GM23248 (cell line): ENCODE data around the gene WNT7B. TPM values are rescaled to one million over a fixed set of nuclear protein-coding genes. Genes with fewer than 3 reads are reported as not detected.
A peak's percentile ranks its signal among the peaks of the same experiment; 100 is the strongest.

ENCODE experiments used
- DNase-seq: peaks from one replicate; pipeline ENCODE4 v3.0.0-alpha.2; 2015
- H2AFZ ChIP-seq: fragments of 200-600 bp; sonication (generic); 2 replicates; pipeline ENCODE4 v1.6.1; 2016; ENCODE audit warnings: antibody characterized with exemption
- H3F3A ChIP-seq: fragments of 200-600 bp; sonication (generic); 2 replicates; pipeline ENCODE4 v1.6.1; 2016; ENCODE audit warnings: mild to moderate bottlenecking, antibody characterized with exemption, mixed run types; ENCODE audit not compliant: insufficient read depth
- H3K27ac ChIP-seq: fragments of 200-600 bp; sonication (generic); 2 replicates; pipeline ENCODE4 v1.5.1; 2016; ENCODE audit warnings: mild to moderate bottlenecking
- H3K27me3 ChIP-seq: fragments of 200-600 bp; sonication (generic); replicated peaks from 2 replicates; pipeline ENCODE4 v1.6.1; 2016; ENCODE audit warnings: mild to moderate bottlenecking; ENCODE audit not compliant: insufficient read depth
- H3K36me3 ChIP-seq: fragments of 200-600 bp; sonication (generic); 2 replicates; pipeline ENCODE4 v1.6.1; 2016; ENCODE audit warnings: low read depth, mild to moderate bottlenecking
- H3K4me1 ChIP-seq: fragments of 200-600 bp; sonication (generic); 2 replicates; pipeline ENCODE4 v1.6.1; 2016; ENCODE audit warnings: mild to moderate bottlenecking; ENCODE audit not compliant: insufficient read depth
- H3K4me2 ChIP-seq: fragments of 200-600 bp; sonication (generic); one replicate; pipeline ENCODE4 v1.6.1; 2016; ENCODE audit warnings: mild to moderate bottlenecking; ENCODE audit not compliant: unreplicated experiment
- H3K4me3 ChIP-seq: fragments of 200-600 bp; sonication (generic); 2 replicates; pipeline ENCODE4 v1.5.1; 2016; ENCODE audit warnings: mild to moderate bottlenecking
- H3K79me2 ChIP-seq: fragments of 200-600 bp; sonication (generic); 2 replicates; pipeline ENCODE4 v1.6.1; 2016; ENCODE audit warnings: mild to moderate bottlenecking; ENCODE audit not compliant: insufficient read depth
- H3K9ac ChIP-seq: fragments of 200-600 bp; sonication (generic); 2 replicates; pipeline ENCODE4 v1.6.1; 2016; ENCODE audit warnings: mild to moderate bottlenecking
- H3K9me2 ChIP-seq: fragments of 200-600 bp; sonication (generic); 2 replicates; pipeline ENCODE4 v1.6.1; 2016; ENCODE audit warnings: mixed run types, mild to moderate bottlenecking, moderate library complexity; ENCODE audit not compliant: insufficient read depth
- H3K9me3 ChIP-seq: fragments of 200-600 bp; sonication (generic); one replicate; pipeline ENCODE4 v1.6.1; 2017; ENCODE audit warnings: low read depth
- H4K20me1 ChIP-seq: fragments of 200-600 bp; sonication (generic); 2 replicates; pipeline ENCODE4 v1.6.0; 2016; ENCODE audit not compliant: insufficient read depth
- EZH2 ChIP-seq: fragments of 200-600 bp; sonication (generic); IDR thresholded peaks from 2 replicates; pipeline ENCODE4 v1.6.1; 2018; ENCODE audit warnings: antibody characterized with exemption, mild to moderate bottlenecking; ENCODE audit not compliant: insufficient read depth, poor library complexity, severe bottlenecking
- EZH2phosphoT487 ChIP-seq: fragments of 200-600 bp; sonication (generic); IDR thresholded peaks from 2 replicates; pipeline ENCODE4 v1.6.1; 2018; ENCODE audit warnings: antibody characterized with exemption, moderate library complexity, mild to moderate bottlenecking, low read depth; ENCODE audit not compliant: insufficient read depth
- WGBS, 2 experiments: methylation state at CpG; one replicate each; pipeline ENCODE4 v1.1.6; 2015 to 2017; ENCODE audit warnings: low lambda C conversion rate in 2 of 2, low coverage in 1 of 2; ENCODE audit errors: missing lambda C conversion rate in 2 of 2; 5-methylcytosine and 5-hydroxymethylcytosine counted together
- in situ Hi-C: fragments of 300-500 bp; cut with MboI; formaldehyde crosslinking; loops from 2 replicates; pipeline ENCODE4 v1.15.0; 2020
- polyA plus RNA-seq: library from polyadenylated mRNA; unstranded; fragments of >200 nt; fragmentation: Nextera tagmentation; extraction: Ambion mirVana; gene quantifications from 2 replicates; pipeline ENCODE4 v1.2.1, GENCODE V29; 2016
- total RNA-seq: library from RNA; depleted of rRNA; stranded (reverse); fragments of >200 nt; shearing (Covaris generic); gene quantifications from 2 replicates; pipeline ENCODE4 v1.2.3, GENCODE V29; 2014

Gene WNT7B
- total and polyA plus RNA-seq, 2 experiments from 2014 or later: not detected

- DNase-seq: no peak
- 91 to 93% methylated on average over 7 of the region's 7 CpGs for WGBS, 2 experiments
- no peak for TF ChIP-seq EZH2
- no peak for TF ChIP-seq EZH2phosphoT487
Measured at GRCh38 chr22:45904236-45904635, 72.7 kb downstream of the WNT7B start.

GRCh38 chr22:45903355-45904135, 73.4 kb downstream of the WNT7B start:
- no peaks in the 10 kb centered on the region for H3K79me2 ChIP-seq
- H3K4me1 ChIP-seq: no peaks in the 10 kb centered on the region
- H2AFZ ChIP-seq: no peak overlapping the region
- 43 to 46% methylated on average over 20 to 28 of the region's 28 CpGs for WGBS, 2 experiments
- H4K20me1 ChIP-seq: no peaks in the 10 kb centered on the region
- H3K27me3 ChIP-seq: no peaks in the 10 kb centered on the region
- no peaks in the 10 kb centered on the region for H3K9me3 ChIP-seq
- in situ Hi-C loops: no loop called here
- no peak overlapping the region for H3K27ac ChIP-seq
- no peaks in the 10 kb centered on the region for H3K9me2 ChIP-seq
- no peak overlapping the region for H3K9ac ChIP-seq
- TF ChIP-seq EZH2: no peak
- TF ChIP-seq EZH2phosphoT487: no peak
- no peak overlapping the region for H3K4me3 ChIP-seq
- DNase-seq: peak; percentile 74
- H3K4me2 ChIP-seq: no peak overlapping the region
- no peaks in the 10 kb centered on the region for H3F3A ChIP-seq
- no peaks in the 10 kb centered on the region for H3K36me3 ChIP-seq

More at GRCh38 chr22:45904236-45904635, 72.7 kb downstream of the WNT7B start:
- H3K79me2 ChIP-seq: no peaks in the 10 kb centered on the region
- no peaks in the 10 kb centered on the region for H3K9me2 ChIP-seq
- H3K4me3 ChIP-seq: no peak overlapping the region
- no peaks in the 10 kb centered on the region for H3K4me1 ChIP-seq
- no peak overlapping the region for H2AFZ ChIP-seq
- H3K9me3 ChIP-seq: no peaks in the 10 kb centered on the region
- no peaks in the 10 kb centered on the region for H3F3A ChIP-seq
- no peak overlapping the region for H3K27ac ChIP-seq
- no peak overlapping the region for H3K4me2 ChIP-seq
- H4K20me1 ChIP-seq: no peaks in the 10 kb centered on the region
- no peaks in the 10 kb centered on the region for H3K36me3 ChIP-seq
- in situ Hi-C loops: no loop called here
- H3K9ac ChIP-seq: no peak overlapping the region
- H3K27me3 ChIP-seq: no peaks in the 10 kb centered on the region

DNA sequence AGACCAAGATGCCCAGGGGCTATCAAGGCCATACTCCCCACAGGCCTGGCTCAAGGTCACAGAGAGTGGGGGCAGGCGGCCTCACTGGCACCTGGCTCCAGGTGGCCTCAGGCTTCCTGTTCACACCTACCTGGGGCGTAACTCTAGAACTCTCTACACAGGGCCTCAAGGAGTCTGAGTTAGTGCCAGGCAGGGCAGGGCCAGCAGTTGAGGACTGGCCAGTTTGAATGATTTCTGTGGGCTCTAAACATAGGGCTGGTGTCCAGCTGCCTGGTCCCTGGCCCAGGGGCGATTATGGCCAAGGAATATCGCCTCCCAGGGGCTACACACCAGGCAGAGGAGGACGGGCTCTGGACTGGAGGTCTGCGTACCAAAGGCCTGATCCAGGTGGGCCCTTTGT, 79.2 kb downstream of the WNT7B start:
- no peaks in the 10 kb centered on the region for H4K20me1 ChIP-seq
- TF ChIP-seq EZH2phosphoT487 (no peak), EZH2 (no peak)
- H3K9me2 ChIP-seq: no peaks in the 10 kb centered on the region
- H3K27me3 ChIP-seq: peaks cover 13% of the 10 kb centered on the region; the same call in 1 of the 2 replicates
- WGBS, 2 experiments: 71 to 80% methylated on average over 6 of the region's 6 CpGs
- in situ Hi-C loops: no loop called here
- DNase-seq: no peak
- no peaks in the 10 kb centered on the region for H3K9me3 ChIP-seq
- no peak overlapping the region for H3K4me2 ChIP-seq
- no peaks in the 10 kb centered on the region for H3K79me2 ChIP-seq
- H3K27ac ChIP-seq: no peak overlapping the region
- H3F3A ChIP-seq: no peaks in the 10 kb centered on the region
- H3K36me3 ChIP-seq: no peaks in the 10 kb centered on the region
- H2AFZ ChIP-seq: no peak overlapping the region
- H3K9ac ChIP-seq: no peak overlapping the region
- H3K4me3 ChIP-seq: no peak overlapping the region
- H3K4me1 ChIP-seq: no peaks in the 10 kb centered on the region

- H4K20me1 ChIP-seq: no peaks in the 10 kb centered on the region
- WGBS, 2 experiments: 72 to 74% methylated on average over 5 of the region's 5 CpGs
Measured at GRCh38 chr22:45896964-45897538, 79.9 kb downstream of the WNT7B start.

More at GRCh38 chr22:45896964-45897538, 79.9 kb downstream of the WNT7B start:
- in situ Hi-C loops: no loop called here
- no peak overlapping the region for H2AFZ ChIP-seq
- H3K9me2 ChIP-seq: no peaks in the 10 kb centered on the region
- no peaks in the 10 kb centered on the region for H3F3A ChIP-seq
- H3K4me3 ChIP-seq: no peak overlapping the region
- H3K4me2 ChIP-seq: no peak overlapping the region
- H3K9ac ChIP-seq: no peak overlapping the region
- no peaks in the 10 kb centered on the region for H3K9me3 ChIP-seq
- no peak for TF ChIP-seq EZH2phosphoT487
- no peak for TF ChIP-seq EZH2
- no peaks in the 10 kb centered on the region for H3K36me3 ChIP-seq
- no peak for DNase-seq
- peaks cover 13% of the 10 kb centered on the region; the same call in 1 of the 2 replicates for H3K27me3 ChIP-seq
- no peaks in the 10 kb centered on the region for H3K79me2 ChIP-seq
- H3K4me1 ChIP-seq: no peaks in the 10 kb centered on the region
- no peak overlapping the region for H3K27ac ChIP-seq
